Activated gamma-delta T cell treated with anti-CD3 and anti-CD28 coated beads, Interleukin-2, amount 50 U/mL, for 16 hours (primary cell): ENCODE data around the gene SLC41A3.

ENCODE experiments used
- DNase-seq: peaks from one replicate; pipeline ENCODE4 v3.0.0-alpha.2; 2020; ENCODE audit warnings: low read depth

The SLC41A3 gene

DNA sequence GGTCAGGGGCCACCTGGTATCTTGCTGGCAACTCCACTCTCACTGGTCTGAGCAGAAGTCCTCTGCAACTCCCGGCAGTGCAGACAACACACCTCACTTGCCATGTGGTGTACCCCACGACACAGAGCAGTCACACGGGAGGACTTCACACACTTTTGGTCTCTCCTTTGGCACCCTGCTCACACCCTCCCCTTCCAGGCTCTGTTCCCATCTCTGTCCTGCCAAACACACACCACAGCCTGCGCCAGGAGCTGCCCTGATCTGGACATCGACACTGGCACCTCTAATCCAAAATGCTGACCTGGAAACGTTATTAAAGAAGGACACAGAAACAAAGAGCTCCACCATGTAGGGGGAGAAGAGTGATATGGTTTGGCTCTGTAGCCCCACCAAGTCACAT is 57.2 kb downstream of the SLC41A3 start:
- DNase-seq, result no peak

DNA sequence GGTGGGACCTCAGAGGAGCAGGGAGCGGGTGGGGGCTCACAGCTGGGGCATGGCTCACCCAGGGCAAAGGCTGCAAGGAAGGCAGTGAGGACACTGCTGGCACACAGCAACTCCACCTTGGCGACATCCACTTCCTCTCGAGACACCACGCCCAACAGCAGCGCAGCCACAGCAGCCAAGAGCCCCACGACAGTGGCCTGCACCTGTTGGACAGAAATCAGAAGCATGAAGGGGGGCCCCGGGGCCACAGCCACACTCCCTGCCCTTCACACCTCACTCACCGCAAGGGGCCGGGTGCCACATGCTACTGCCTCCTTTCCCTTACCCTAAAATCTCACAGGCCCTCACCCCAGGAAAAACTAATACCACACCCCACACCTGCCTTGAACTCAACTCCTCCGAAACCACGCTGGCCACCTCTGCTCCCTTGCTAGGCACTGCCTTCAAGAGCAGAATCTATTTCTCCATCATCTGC is 57.6 kb downstream of the SLC41A3 start:
- DNase-seq, result no peak

DNA sequence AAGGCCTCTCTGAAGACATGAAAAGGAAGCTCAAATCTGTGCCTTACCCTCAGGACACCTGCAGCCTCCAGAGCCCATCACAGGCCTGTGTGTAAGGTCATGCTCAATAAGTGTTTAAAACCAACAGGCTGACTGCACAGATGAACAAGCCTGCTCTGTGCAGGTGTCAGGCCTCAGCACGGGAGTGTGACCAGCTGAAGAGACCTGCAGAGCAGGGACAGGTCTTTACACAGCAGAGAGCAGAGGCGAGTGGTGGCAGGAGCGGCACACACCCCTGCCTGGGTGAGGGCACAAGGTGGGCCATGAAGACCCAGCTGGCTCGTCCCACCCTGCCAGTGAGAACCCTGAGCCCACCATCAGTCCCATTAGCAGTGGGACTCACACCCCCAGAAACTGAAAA is 58.1 kb downstream of the SLC41A3 start:
- no peak for DNase-seq

- no peak for DNase-seq
These were observed 58.7 kb downstream of the SLC41A3 start for GRCh38 chr3:126025116-126025729.

DNA sequence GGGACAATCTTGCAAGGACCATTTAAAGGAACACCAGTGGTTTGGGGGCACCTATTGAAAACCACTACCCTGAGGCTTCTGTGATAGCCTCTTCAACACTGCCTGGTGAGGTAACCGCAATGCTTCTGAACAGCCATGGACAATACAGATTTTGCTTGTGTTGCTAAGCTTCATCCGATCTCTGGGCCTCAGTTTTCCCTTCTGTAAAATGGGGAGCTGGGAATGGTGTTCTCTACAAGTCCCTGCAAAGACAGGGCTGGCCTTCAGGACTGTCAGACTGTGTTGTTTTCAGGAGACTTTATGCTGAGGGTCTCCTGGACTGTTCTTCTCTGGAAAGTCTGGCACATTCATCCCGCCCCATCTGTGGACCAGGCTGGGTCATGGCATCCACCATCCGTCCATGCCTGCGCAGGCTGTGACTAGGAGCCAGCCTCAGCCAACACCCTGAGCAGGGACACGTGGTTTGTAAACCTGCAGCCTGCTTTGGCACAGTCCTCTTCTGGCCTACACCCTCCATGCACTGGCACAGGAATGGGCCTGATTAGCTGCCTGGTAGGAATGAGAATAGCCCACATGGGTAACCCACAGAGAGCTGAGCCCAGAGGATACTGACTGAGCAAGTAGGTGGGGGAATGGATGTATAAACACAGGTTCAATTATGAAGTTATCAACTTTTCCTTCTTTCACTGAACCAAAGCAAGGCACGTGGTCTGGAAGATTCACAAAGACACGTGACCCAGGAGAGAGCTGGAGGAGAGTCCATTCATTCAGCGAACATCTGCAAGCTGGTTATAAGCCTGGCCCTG is 59.7 kb downstream of the SLC41A3 start:
- DNase-seq, result no peak

DNA sequence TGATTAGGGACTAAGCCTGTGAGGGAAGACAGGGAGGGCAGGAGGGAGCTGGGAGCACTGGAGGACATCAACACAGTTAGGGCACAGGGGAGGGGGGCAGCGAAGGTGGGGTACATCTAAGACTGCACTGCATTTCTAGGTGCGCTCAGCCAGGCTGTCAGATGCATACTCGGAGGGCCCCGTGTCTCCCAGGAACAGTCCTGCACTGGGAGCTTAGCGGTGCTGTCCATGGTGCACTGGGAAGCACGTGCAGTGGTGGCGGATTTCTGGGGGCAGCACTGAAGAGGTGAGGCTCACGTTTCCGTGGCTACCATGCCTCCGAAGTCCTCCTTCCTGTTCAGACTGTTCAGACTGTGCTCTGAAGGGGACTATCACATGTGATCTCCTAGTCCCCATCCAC is 60.5 kb downstream of the SLC41A3 start:
- no peak for DNase-seq

GRCh38 chr3:126022741-126023359 is 61.1 kb downstream of the SLC41A3 start:
- DNase-seq, result no peak

GRCh38 chr3:126021702-126022101 is 62.2 kb downstream of the SLC41A3 start:
- no peak for DNase-seq

- DNase-seq, result no peak
These were observed 62.7 kb downstream of the SLC41A3 start for GRCh38 chr3:126021224-126021623.

GRCh38 chr3:126019683-126020082 is 64.2 kb downstream of the SLC41A3 start:
- no peak for DNase-seq

- no peak for DNase-seq
These were observed 64.9 kb downstream of the SLC41A3 start for GRCh38 chr3:126018995-126019394.

DNA sequence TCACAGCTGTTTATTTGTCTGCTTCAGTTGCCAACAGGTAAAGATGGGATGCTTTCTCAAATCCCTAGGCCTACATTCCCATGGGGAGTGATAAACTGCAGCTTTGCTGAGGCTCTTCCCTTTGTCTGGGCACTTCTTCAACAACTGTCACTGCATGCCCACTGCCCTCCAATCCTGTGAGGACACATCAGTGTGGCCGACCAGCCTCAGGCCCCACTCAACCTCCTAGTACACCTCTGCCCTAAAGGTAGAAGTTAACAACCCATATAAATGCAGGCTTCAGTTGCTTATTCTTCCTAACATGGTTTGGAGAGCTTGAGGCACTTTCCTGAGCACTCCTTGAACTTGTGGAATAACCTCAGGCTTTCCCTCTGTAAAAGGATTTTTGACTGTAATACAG is 65.4 kb downstream of the SLC41A3 start:
- DNase-seq, result no peak

DNA sequence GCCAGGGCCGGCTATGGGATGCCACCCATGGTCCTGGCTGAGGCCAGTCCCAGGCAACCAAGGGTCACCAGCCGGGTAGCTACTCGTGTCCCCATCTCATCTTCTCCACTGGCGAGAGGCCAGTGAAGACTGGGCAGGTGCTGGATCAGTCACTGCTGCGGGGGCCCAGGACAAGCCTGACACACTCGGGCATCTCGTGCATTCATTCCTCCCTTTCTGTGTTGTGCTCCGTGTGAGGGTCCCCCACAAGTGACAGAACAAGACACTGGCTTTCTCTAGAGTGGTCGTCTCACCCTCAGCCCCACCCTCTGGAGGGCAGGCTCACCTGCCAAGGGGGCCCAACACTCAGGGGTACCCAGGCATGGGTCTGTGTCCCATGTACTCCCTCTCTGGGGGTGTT is 66.6 kb downstream of the SLC41A3 start:
- DNase-seq, result no peak

DNA sequence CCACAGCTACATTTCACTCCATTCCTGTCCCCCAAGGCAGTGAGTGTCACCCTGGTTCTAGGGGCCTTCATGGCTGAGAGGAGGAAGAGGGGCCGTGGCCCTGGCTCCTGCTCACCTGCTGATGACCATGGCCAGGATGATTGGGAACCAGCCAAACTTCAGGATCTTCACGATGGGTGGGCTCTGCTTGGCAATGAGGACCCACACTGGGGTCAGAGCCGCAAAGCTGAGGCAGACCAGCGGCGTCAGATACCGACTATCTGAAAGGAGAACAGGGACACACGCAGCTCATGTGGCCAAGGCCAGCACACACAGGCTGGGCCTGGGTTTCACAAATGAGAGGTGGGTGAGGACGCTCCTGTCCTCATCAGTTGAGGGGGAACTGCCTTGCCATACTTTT is 67.3 kb downstream of the SLC41A3 start:
- DNase-seq, result no peak

DNA sequence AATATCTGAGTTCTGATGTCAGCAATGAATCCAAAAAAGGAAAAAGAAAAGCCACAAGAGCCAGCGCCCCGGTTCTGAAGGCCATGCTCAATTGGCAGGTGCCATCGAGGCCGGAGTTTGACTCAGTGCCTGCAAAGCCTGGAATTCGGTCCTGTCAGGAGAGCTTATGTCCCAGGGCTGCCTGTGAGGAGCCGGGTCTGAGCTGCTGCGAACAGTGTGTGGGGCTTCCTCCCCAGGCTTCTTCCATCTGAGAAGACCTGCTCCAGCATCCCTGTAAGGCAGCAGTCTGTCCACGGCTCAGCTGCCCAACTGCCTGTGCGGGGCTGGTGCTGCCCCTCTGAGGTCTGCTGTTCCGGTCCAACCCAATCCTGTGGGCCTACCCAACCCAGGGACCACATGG is 68.8 kb downstream of the SLC41A3 start:
- DNase-seq, result no peak

GRCh38 chr3:126014252-126014651 is 69.7 kb downstream of the SLC41A3 start:
- no peak for DNase-seq

- DNase-seq, result no peak
These were observed 70.2 kb downstream of the SLC41A3 start for GRCh38 chr3:126013751-126014156.

GRCh38 chr3:126009181-126009580 is 74.7 kb downstream of the SLC41A3 start:
- DNase-seq, result no peak

GRCh38 chr3:126008219-126008618 is 75.7 kb downstream of the SLC41A3 start:
- no peak for DNase-seq

- DNase-seq, result no peak
These were observed 78.0 kb downstream of the SLC41A3 start for GRCh38 chr3:126005951-126006350.

DNA sequence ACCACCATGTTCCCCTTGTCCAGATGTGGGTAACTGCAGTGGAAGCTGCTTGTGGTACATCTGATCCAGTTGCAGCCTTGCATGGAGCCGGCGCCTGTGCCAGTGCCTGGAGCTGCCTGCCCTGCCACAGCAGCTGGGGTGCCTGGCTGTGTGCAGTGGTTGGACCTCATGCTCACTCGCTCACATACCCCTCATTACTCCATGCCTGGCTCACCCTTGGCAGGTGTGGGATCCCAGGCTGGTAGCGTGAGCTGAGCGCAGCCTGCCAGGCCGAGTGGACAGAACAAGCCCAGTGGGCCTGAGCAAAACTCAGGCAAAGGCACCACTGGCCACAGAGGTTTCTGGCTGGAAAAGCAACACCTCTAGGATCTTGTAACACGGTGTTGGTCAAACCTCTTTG is 79.2 kb downstream of the SLC41A3 start:
- DNase-seq, result no peak

DNA sequence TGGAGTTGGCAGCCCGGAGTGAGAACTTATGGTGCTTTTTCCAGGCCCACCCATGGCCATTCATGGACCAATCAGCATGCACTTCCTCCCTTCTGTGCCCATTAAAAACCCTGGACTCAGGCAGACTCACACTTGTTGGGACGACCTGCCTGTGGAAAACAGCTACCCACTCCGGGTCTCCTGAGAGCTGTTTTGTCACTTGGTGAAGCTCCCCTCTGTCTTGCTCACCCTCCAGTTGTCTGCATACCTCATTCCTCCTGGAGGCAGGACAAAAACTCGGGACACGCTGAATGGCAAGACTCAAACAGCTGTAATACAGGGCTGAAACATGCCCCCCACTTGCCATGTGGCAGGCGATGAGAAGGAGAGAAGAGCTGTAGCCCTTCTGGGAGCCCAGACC is 79.7 kb downstream of the SLC41A3 start:
- DNase-seq, result no peak

DNA sequence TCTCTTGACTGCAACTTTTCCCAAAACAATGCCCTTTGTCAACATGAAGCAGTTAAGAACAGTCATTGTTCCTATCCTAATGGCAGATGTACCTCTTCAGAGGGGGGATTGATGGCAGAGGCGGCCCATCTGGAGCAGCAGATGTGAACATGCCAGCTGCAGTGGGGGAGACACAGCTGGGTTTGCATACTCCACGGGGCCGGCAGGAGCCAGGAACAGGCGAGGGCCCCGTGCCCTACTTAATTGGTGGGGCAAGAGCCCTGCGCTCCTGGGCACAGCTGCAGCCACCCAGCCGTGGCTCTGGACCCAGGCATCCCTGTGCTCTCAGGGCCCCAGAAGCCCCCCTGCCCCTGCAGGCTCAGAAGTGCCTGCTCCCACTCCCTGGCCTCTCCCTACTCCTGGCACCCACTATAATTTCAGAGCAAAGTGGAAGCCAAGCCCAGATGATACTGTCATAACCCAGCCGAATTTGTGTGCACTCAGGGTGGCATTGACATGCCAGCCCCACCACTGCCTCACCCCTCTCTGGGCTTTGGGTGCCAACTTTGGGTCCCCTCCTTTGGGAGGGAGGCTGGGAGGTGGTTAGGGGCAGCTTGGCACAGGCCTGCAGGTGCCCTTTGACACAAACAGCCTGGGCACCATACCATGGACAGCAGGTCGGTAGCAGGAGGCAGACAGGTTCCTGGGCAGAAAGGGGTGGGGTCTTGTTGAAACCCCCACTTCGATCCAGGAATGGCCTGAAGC is 80.3 kb downstream of the SLC41A3 start:
- no peak for DNase-seq
